HG02623 (cell line): ENCODE measurements around the gene PLPP3.
A peak's percentile ranks its signal among the peaks of the same experiment; 100 is the strongest.

ENCODE experiments used
- ATAC-seq: cut with Tn5 transposase; IDR thresholded peaks from one replicate; pipeline ENCODE4 v1.9.1; 2021; ENCODE audit warnings: moderate library complexity; ENCODE audit not compliant: unreplicated experiment

Gene PLPP3

GRCh38 chr1:56501888-56502287 is 77.5 kb downstream of the PLPP3 start:
- no peak for ATAC-seq

DNA sequence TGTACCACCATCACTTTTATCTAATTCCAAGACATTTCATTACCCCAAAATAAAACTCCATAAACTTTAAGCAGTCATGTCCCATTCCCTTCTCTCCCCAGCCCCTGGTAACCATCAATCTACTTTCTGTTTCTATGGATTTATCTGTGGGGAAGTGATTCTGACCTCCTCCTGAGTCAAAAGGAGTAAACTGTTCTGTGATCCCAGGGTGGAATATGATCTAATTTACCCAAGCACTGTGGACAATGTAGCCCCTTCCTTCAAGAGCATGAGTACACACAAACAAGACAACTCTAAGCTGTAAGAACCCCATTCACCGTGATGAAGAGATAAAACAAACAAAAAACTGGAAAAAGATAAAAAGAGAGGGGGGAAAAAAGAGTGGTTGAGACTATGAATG is 77.9 kb downstream of the PLPP3 start:
- no peak for ATAC-seq

GRCh38 chr1:56496821-56497772 is 82.3 kb downstream of the PLPP3 start:
- ATAC-seq, result no peak

GRCh38 chr1:56496158-56496557 is 83.2 kb downstream of the PLPP3 start:
- no peak for ATAC-seq

- no peak for ATAC-seq
Measured at GRCh38 chr1:56495538-56495937, 83.8 kb downstream of the PLPP3 start.

GRCh38 chr1:56494306-56494705 is 85.1 kb downstream of the PLPP3 start:
- ATAC-seq, result no peak

GRCh38 chr1:56493826-56494225 is 85.5 kb downstream of the PLPP3 start:
- no peak for ATAC-seq

DNA sequence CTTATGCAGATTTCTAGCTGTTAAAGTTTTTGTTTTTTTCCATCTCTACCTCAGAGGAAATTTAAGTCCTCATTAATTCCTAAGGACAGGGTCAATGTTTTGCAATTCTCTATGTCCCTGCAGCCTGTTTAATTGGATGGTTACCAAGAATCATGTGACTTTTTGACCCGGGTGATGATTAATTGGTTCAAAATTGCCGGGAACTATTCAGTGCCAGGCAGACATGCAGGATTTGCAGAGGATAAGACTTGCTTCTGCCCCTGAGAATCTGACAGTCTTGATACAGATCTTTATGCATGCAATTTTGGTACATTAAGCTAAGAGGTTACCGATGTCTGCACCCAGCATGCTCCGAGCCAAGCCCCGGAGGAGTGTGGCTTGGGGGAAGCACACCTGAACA is 87.9 kb downstream of the PLPP3 start:
- no peak for ATAC-seq

GRCh38 chr1:56490619-56491018 is 88.7 kb downstream of the PLPP3 start:
- ATAC-seq, result no peak

GRCh38 chr1:56489695-56490094 is 89.7 kb downstream of the PLPP3 start:
- ATAC-seq, result no peak

GRCh38 chr1:56484695-56485094 is 94.7 kb downstream of the PLPP3 start:
- ATAC-seq, result no peak

DNA sequence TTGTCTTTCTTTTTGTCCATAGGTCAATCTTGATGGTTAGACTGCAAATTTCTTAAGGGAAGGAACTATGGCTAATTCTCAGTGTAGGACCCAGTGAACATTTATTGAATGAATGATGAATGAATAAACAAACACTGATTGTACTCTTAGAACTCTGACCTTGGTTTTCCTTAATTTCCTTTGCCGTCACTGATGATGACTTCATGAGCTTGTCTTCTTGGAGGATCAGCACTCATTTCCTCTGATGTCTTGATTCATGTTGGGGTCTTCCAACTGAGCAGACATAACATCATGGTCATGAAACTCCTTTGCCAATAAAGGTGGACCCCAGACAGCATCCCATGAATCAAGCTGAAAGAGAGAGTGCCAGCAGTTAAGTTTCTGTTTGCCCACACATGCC is 96.3 kb downstream of the PLPP3 start:
- ATAC-seq, result no peak

- no peak for ATAC-seq
Measured at GRCh38 chr1:56482486-56482885, 96.9 kb downstream of the PLPP3 start.

DNA sequence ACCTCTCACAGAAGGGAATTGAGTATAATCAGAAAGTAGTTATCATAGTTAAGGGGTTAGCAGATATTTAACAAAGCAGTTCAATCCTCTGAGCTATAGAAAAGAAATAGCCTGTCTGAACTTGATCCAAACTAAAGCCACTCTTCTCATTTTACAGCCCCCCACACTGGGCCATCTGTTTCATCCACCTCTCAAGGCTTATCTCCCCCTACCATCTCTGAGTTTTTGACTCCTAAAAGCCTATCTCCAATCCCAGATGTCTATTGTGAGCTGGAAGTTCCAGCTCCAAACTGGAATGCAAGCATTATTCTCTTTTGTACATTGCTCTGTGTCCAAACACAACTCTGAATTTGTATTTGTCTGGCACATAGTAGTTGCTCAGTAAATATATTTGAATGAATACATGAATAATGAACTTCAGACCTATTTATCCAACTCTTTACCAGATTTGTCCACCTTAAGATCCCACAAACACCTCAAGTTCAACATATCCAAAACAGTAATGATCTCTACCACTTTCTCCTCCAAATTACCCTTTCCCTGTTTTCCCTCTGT is 98.1 kb downstream of the PLPP3 start:
- ATAC-seq, result no peak

- no peak for ATAC-seq
Measured at GRCh38 chr1:56478734-56479133, 100.6 kb downstream of the PLPP3 start.

- no peak for ATAC-seq
Measured at GRCh38 chr1:56477164-56478111, 101.9 kb downstream of the PLPP3 start.

- no peak for ATAC-seq
Measured at GRCh38 chr1:56473582-56474270, 105.6 kb downstream of the PLPP3 start.

- ATAC-seq, result peak; percentile 90
Measured at GRCh38 chr1:56472860-56473259, 106.5 kb downstream of the PLPP3 start.

- ATAC-seq, result no peak
Measured at GRCh38 chr1:56469640-56470371, 109.6 kb downstream of the PLPP3 start.

DNA sequence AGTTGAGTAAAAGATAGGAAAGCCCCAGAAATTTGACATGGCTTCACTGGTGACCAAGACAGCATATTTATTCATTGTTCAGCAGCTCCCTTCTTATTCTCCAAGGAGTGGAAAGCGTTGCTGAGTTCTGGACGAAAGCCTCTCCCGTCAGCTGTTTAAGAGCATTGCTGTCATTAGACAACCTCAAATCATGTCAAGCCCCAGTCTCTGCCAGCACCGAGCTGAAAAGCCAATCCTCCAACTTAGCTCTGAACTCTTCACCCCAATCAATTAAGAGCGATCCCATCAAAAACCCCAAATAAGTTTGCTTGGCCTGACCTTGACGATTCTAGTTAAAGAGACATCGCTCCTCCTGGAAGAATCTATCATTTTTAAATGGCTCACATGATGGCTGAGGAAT is 110.8 kb downstream of the PLPP3 start:
- no peak for ATAC-seq
